LNCaP clone FGC (cell line): ENCODE data around the gene KBTBD7.

Experiments
- DNase-seq: peaks from one replicate; pipeline ENCODE4 v3.0.0-alpha.2; 2011; ENCODE audit warnings: low read depth
- H3K4me3 ChIP-seq: 2 replicates; pipeline ENCODE4 v1.5.1; 2011; ENCODE audit warnings: mild to moderate bottlenecking, low read depth, low read length, control low read depth
- CTCF ChIP-seq: IDR thresholded peaks from 2 replicates; pipeline ENCODE4 v1.5.1; 2012; ENCODE audit warnings: mild to moderate bottlenecking; ENCODE audit not compliant: control insufficient read depth, insufficient read depth; ENCODE audit errors: extremely low read depth

The KBTBD7 gene

GRCh38 chr13:41213316-41213715 is 18.9 kb upstream of the KBTBD7 start:
- no peak for TF ChIP-seq CTCF
- H3K4me3 ChIP-seq, result no peak overlapping the region
- DNase-seq, result no peak

- TF ChIP-seq CTCF, result no peak
Measured at GRCh38 chr13:41212881-41213280, 18.5 kb upstream of the KBTBD7 start.

GRCh38 chr13:41211062-41211461 is 16.7 kb upstream of the KBTBD7 start:
- no peak for TF ChIP-seq CTCF
- DNase-seq, result no peak
- H3K4me3 ChIP-seq, result no peak overlapping the region

More at GRCh38 chr13:41212881-41213280, 18.5 kb upstream of the KBTBD7 start:
- DNase-seq, result no peak
- no peak overlapping the region for H3K4me3 ChIP-seq

GRCh38 chr13:41206467-41206866 is 12.1 kb upstream of the KBTBD7 start:
- DNase-seq, result no peak

GRCh38 chr13:41203810-41204209 is 9.4 kb upstream of the KBTBD7 start:
- no peak for TF ChIP-seq CTCF
- no peak overlapping the region for H3K4me3 ChIP-seq
- no peak for DNase-seq

More at GRCh38 chr13:41206467-41206866, 12.1 kb upstream of the KBTBD7 start:
- H3K4me3 ChIP-seq, result no peak overlapping the region
- TF ChIP-seq CTCF, result no peak

- no peak overlapping the region for H3K4me3 ChIP-seq
- no peak for DNase-seq
- TF ChIP-seq CTCF, result no peak
Measured at GRCh38 chr13:41200126-41200525, 5.8 kb upstream of the KBTBD7 start.

- no peak overlapping the region for H3K4me3 ChIP-seq
- no peak for TF ChIP-seq CTCF
- DNase-seq, result no peak
Measured at GRCh38 chr13:41199526-41199925, 5.2 kb upstream of the KBTBD7 start.
